ENCODE measurements around the gene OAS2.
"Not testable (repeated sequence)": the region's sequence is repeated elsewhere in the genome, so short reads cannot be mapped to it uniquely, and the experiment has no call there.

OAS2 gene

GRCh38 chr12:112987561-112987960 lies 9.2 kb downstream of the OAS2 start:
- DNase-seq, result no peak

GRCh38 chr12:112988224-112988623 lies 9.9 kb downstream of the OAS2 start:
- DNase-seq, result no peak

- not testable (repeated sequence) for DNase-seq
Measured at GRCh38 chr12:112988823-112989385, 10.6 kb downstream of the OAS2 start.

- DNase-seq, result no peak
Measured at GRCh38 chr12:112989806-112990205, 11.5 kb downstream of the OAS2 start.

GRCh38 chr12:112992541-112993398 lies 14.5 kb downstream of the OAS2 start:
- DNase-seq, result peak; percentile 55

- DNase-seq, result no peak
Measured at GRCh38 chr12:112995008-112995407, 16.7 kb downstream of the OAS2 start.

GRCh38 chr12:112996501-112996900 lies 18.2 kb downstream of the OAS2 start:
- no peak for DNase-seq

GRCh38 chr12:112997506-112997905 lies 19.2 kb downstream of the OAS2 start:
- no peak for DNase-seq

- DNase-seq, result peak; percentile 13
Measured at GRCh38 chr12:112998987-112999767, 20.9 kb downstream of the OAS2 start.

GRCh38 chr12:113000433-113000832 lies 22.1 kb downstream of the OAS2 start:
- no peak for DNase-seq

GRCh38 chr12:113002155-113002554 lies 23.8 kb downstream of the OAS2 start:
- DNase-seq, result no peak

GRCh38 chr12:113002676-113003075 lies 24.4 kb downstream of the OAS2 start:
- DNase-seq, result no peak

GRCh38 chr12:113003636-113004035 lies 25.3 kb downstream of the OAS2 start:
- no peak for DNase-seq

- DNase-seq, result no peak
Measured at GRCh38 chr12:113005762-113006161, 27.4 kb downstream of the OAS2 start.

GRCh38 chr12:113006206-113006605 lies 27.9 kb downstream of the OAS2 start:
- DNase-seq, result no peak

GRCh38 chr12:113006641-113007040 lies 28.3 kb downstream of the OAS2 start:
- DNase-seq, result no peak

GRCh38 chr12:113007166-113007565 lies 28.8 kb downstream of the OAS2 start:
- DNase-seq, result no peak

GRCh38 chr12:113010701-113011100 lies 32.4 kb downstream of the OAS2 start:
- DNase-seq, result no peak

- no peak for DNase-seq
Measured at GRCh38 chr12:113014565-113014964, 36.2 kb downstream of the OAS2 start.

GRCh38 chr12:113016796-113017195 lies 38.5 kb downstream of the OAS2 start:
- no peak for DNase-seq

- DNase-seq, result no peak
Measured at GRCh38 chr12:113019025-113019424, 40.7 kb downstream of the OAS2 start.

GRCh38 chr12:113021500-113021899 lies 43.2 kb downstream of the OAS2 start:
- DNase-seq, result no peak

- DNase-seq, result no peak
Measured at GRCh38 chr12:113022563-113023297, 44.4 kb downstream of the OAS2 start.

Data from NCI-H345 (cell line).